ENCODE measurements around the gene IL1RL2. TPM values are rescaled to one million over a fixed set of nuclear protein-coding genes. Genes with fewer than 3 reads are reported as not detected.

Gene IL1RL2
- total RNA-seq, 4 donors from 2014 or later = 0.17 to 0.44 TPM; not detected in 2

DNA sequence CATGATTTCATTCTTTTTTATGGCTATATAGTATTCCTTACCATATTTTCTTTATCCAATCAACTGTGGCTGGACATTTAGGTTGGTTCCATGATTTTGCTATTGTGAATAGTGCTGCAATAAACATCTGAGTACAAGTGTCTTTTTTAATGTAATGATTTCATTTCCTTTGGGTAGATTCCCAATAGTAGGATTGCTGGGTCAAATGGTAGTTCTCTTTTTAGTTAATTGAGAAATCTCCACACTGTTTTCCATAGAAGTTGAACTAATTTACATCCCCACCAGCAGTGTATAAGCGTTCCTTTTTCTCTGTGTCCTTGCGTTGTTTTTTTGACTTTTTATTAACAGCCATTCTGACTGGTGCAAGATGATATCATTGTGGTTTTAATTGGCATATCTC lies 65.4 kb downstream of the IL1RL2 start:
- TF ChIP-seq, protein P1, sequence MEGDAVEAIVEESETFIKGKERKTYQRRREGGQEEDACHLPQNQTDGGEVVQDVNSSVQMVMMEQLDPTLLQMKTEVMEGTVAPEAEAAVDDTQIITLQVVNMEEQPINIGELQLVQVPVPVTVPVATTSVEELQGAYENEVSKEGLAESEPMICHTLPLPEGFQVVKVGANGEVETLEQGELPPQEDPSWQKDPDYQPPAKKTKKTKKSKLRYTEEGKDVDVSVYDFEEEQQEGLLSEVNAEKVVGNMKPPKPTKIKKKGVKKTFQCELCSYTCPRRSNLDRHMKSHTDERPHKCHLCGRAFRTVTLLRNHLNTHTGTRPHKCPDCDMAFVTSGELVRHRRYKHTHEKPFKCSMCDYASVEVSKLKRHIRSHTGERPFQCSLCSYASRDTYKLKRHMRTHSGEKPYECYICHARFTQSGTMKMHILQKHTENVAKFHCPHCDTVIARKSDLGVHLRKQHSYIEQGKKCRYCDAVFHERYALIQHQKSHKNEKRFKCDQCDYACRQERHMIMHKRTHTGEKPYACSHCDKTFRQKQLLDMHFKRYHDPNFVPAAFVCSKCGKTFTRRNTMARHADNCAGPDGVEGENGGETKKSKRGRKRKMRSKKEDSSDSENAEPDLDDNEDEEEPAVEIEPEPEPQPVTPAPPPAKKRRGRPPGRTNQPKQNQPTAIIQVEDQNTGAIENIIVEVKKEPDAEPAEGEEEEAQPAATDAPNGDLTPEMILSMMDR (IDR thresholded peaks at IDR 0.05; ENCODE audit: low read depth) = no peak

- TF ChIP-seq, protein P1 (IDR thresholded peaks at IDR 0.05; ENCODE audit: low read depth) = no peak
These were observed 66.4 kb downstream of the IL1RL2 start for GRCh38 chr2:102253140-102253752.

DNA sequence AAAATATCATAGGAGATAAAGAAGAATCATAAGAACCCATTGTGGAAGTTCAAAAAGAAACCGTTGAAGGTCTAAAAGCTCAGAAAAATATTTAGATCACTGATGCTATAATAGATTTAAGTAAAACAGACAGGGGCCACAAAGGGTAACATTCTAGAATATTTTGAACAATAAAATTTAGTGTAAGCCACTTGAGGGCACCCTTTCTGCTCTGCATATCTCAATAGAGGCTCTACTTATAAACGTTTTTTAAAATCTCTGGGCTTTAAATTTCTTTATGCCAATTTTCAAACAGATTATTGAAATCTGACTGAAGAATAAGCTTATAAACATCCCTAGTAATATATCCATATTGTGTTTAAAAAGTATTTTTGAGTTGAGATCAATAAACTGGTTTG lies 66.9 kb downstream of the IL1RL2 start:
- TF ChIP-seq, protein P1 (IDR thresholded peaks at IDR 0.05; ENCODE audit: low read depth) = no peak

DNA sequence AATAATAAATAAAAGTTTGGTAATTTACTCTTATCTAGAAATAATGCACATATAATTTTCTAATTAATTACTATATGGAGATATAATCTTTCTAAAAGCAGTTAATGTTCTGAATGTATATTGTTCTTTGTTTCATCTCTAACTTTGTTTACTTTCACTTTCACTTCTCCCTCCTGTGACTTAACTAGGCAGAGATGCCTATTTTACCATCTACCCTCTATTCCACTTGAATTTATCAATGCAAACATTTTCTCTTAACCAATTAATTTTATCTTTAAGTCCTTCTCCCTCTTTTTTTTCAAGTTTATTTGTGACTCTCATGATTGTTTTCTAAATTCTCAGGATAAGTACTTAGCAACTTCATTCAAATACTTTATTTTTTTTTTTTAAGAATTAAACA lies 69.5 kb downstream of the IL1RL2 start:
- TF ChIP-seq, protein P1 (IDR thresholded peaks at IDR 0.05; ENCODE audit: low read depth) = no peak

GRCh38 chr2:102256874-102257462 lies 70.1 kb downstream of the IL1RL2 start:
- TF ChIP-seq, protein P1 (IDR thresholded peaks at IDR 0.05; ENCODE audit: low read depth) = no peak

DNA sequence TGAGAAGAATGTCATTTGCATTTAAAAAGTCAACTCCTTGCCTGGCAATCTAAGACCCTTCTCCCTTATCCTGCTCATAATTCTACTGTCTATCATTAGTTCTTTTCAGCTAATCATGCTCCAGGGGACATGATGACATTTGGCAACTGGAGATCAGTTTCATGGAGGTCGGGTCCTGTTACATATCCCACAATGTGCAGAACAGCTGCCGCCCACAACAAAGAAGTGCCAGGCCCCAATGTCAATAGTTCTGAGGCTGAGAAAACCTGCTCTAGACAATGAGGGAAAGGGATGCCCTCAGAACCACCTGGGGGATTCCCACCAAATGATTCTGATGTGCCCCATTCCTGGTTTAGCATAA lies 71.2 kb downstream of the IL1RL2 start:
- TF ChIP-seq, protein P1 (IDR thresholded peaks at IDR 0.05; ENCODE audit: low read depth) = no peak

- TF ChIP-seq, protein P1 (IDR thresholded peaks at IDR 0.05; ENCODE audit: low read depth) = no peak
These were observed 71.7 kb downstream of the IL1RL2 start for GRCh38 chr2:102258386-102259074.

All from subcutaneous adipose tissue (tissue), 4 donors.